C4-2B (cell line): ENCODE data around the gene MED12.

ENCODE experiments used
- ZFX ChIP-seq: fragments of 450-650 bp; IDR thresholded peaks from 2 replicates; pipeline ENCODE4 v1.6.1; 2017
- TF ChIP-seq, protein P1 (sequence below): fragments of 450-650 bp; conservative IDR thresholded peaks from 2 replicates; pipeline ENCODE4 v1.5.1; 2017; ENCODE audit warnings: mild to moderate bottlenecking

GRCh38 chrX:71102292-71102691 is 16.1 kb upstream of the MED12 start:
- TF ChIP-seq, protein P1, sequence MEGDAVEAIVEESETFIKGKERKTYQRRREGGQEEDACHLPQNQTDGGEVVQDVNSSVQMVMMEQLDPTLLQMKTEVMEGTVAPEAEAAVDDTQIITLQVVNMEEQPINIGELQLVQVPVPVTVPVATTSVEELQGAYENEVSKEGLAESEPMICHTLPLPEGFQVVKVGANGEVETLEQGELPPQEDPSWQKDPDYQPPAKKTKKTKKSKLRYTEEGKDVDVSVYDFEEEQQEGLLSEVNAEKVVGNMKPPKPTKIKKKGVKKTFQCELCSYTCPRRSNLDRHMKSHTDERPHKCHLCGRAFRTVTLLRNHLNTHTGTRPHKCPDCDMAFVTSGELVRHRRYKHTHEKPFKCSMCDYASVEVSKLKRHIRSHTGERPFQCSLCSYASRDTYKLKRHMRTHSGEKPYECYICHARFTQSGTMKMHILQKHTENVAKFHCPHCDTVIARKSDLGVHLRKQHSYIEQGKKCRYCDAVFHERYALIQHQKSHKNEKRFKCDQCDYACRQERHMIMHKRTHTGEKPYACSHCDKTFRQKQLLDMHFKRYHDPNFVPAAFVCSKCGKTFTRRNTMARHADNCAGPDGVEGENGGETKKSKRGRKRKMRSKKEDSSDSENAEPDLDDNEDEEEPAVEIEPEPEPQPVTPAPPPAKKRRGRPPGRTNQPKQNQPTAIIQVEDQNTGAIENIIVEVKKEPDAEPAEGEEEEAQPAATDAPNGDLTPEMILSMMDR = no peak
- no peak for TF ChIP-seq ZFX
